Karpas-422 (cell line): Measurements from ENCODE around the gene RPAIN. TPM values are rescaled to one million over a fixed set of nuclear protein-coding genes. Genes with fewer than 3 reads are reported as not detected.
"Not testable (repeated sequence)": the region's sequence is repeated elsewhere in the genome, so short reads cannot be mapped to it uniquely, and the experiment has no call there.

ENCODE experiments used
- DNase-seq: peaks from one replicate; pipeline ENCODE4 v3.0.0-alpha.2; 2015
- H2AFZ ChIP-seq: fragments of 200-600 bp; sonication (generic); 2 replicates; pipeline ENCODE4 v1.6.1; 2014; ENCODE audit warnings: antibody characterized with exemption, low read length, mixed read lengths
- H3K27ac ChIP-seq: fragments of 200-600 bp; sonication (generic); 2 replicates; pipeline ENCODE4 v1.5.1; 2014; ENCODE audit warnings: mild to moderate bottlenecking, low read length, moderate library complexity
- H3K27me3 ChIP-seq: fragments of 200-600 bp; sonication (generic); 2 replicates; pipeline ENCODE4 v1.6.1; 2014; ENCODE audit warnings: low read length, mixed read lengths
- H3K36me3 ChIP-seq: fragments of 200-600 bp; sonication (generic); 2 replicates; pipeline ENCODE4 v1.6.1; 2014; ENCODE audit warnings: low read length, mixed read lengths; ENCODE audit not compliant: insufficient read depth
- H3K4me1 ChIP-seq: fragments of 200-600 bp; sonication (generic); 2 replicates; pipeline ENCODE4 v1.6.1; 2014; ENCODE audit warnings: mild to moderate bottlenecking, low read length, mixed read lengths
- H3K4me2 ChIP-seq: fragments of 200-600 bp; sonication (generic); 2 replicates; pipeline ENCODE4 v1.6.1; 2014; ENCODE audit warnings: low read length, low read depth, mild to moderate bottlenecking; ENCODE audit not compliant: poor library complexity, severe bottlenecking
- H3K4me3 ChIP-seq: fragments of 200-600 bp; sonication (generic); 2 replicates; pipeline ENCODE4 v1.5.1; 2014; ENCODE audit warnings: mild to moderate bottlenecking, antibody characterized with exemption, low read length, mixed read lengths
- H3K79me2 ChIP-seq: fragments of 200-600 bp; sonication (generic); 2 replicates; pipeline ENCODE4 v1.6.1; 2014; ENCODE audit warnings: mild to moderate bottlenecking, low read length, mixed read lengths
- H3K9ac ChIP-seq: fragments of 200-600 bp; sonication (generic); 2 replicates; pipeline ENCODE4 v1.6.0; 2014; ENCODE audit warnings: low read length
- H3K9me2 ChIP-seq: fragments of 200-600 bp; sonication (generic), shearing (Covaris generic); replicated peaks from 2 replicates; pipeline ENCODE4 v1.6.0; 2014; ENCODE audit warnings: mild to moderate bottlenecking, low read length, moderate library complexity; ENCODE audit not compliant: insufficient read depth
- H3K9me3 ChIP-seq: fragments of 300-700, 200-600 bp; sonication (generic); 2 replicates; pipeline ENCODE4 v1.6.1; 2014; ENCODE audit warnings: low read length, mixed read lengths
- H4K20me1 ChIP-seq: fragments of 200-600 bp; sonication (generic); 2 replicates; pipeline ENCODE4 v1.6.1; 2014; ENCODE audit warnings: mild to moderate bottlenecking, antibody characterized with exemption, low read length, low read depth; ENCODE audit not compliant: insufficient read depth
- total RNA-seq: library from RNA; depleted of rRNA; stranded (reverse); fragments of >200 nt; shearing (Covaris generic); gene quantifications from 2 replicates; pipeline ENCODE4 v1.2.3, GENCODE V29; 2014; ENCODE audit warnings: low replicate concordance

The RPAIN gene
- total RNA-seq, 1 experiment from 2014 or later, result 67.5 TPM

DNA sequence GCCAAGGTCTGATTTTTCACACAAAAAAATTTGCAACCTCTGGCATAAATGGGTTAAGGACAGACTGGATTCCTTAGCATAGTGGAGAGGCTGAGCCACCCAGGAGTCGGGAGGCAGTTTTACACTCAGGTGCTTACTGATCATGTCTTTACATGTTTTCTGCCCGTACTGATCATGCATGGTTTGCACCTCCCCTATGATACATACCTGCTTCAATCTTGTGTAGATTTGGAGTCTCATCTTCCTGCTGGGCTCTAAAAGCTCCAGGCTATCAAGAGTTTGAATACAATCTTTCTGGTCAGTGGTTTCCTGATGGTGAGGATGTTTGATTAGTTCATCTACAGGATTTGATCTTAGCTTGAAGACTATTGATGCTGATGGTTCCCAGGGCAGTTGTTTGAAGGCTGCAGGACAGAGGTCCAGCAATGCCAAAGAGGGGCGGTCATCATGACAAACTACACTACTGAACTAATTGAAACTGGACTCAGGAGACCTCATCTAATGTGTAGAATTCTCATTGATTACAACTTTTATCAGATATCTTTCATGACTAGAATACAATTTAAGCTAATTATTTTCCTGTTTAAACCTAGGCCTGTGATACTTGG, 12.1 kb downstream of the RPAIN start:
- no peak overlapping the region for H3K4me2 ChIP-seq
- H3K9ac ChIP-seq, result no peak overlapping the region
- no peak overlapping the region for H3K4me3 ChIP-seq
- peak; percentile 46 for DNase-seq
- H3K9me2 ChIP-seq, result no peaks in the 10 kb centered on the region
- H3K27ac ChIP-seq, result no peak overlapping the region
- H3K9me3 ChIP-seq, result no peaks in the 10 kb centered on the region
- peaks cover 49% of the 10 kb centered on the region for H3K36me3 ChIP-seq
- H2AFZ ChIP-seq, result no peak overlapping the region
- peaks cover 13% of the 10 kb centered on the region for H4K20me1 ChIP-seq
- H3K79me2 ChIP-seq, result peaks cover 21% of the 10 kb centered on the region
- peaks cover 10% of the 10 kb centered on the region for H3K4me1 ChIP-seq
- H3K27me3 ChIP-seq, result no peaks in the 10 kb centered on the region

DNA sequence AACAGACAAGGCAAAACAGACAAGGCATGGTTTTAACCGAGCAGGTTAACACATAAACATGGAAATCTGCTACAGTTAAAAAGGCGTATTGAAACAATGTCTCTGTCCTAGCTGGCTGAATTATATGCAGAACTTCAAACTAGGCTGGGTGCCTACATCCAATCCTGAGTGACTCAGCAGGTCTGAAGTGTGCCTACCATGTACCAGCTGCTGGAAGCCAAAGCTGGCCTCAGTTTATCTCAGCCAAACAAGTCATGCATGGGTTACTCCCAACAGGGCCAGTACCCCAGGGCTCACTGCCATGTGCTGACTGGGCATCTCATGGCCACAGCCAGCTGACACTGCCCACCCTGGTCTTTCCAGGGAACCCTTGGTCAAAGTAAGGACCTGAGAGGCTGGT, 15.0 kb downstream of the RPAIN start:
- no peaks in the 10 kb centered on the region for H3K9me2 ChIP-seq
- H3K4me2 ChIP-seq, result no peak overlapping the region

DNA sequence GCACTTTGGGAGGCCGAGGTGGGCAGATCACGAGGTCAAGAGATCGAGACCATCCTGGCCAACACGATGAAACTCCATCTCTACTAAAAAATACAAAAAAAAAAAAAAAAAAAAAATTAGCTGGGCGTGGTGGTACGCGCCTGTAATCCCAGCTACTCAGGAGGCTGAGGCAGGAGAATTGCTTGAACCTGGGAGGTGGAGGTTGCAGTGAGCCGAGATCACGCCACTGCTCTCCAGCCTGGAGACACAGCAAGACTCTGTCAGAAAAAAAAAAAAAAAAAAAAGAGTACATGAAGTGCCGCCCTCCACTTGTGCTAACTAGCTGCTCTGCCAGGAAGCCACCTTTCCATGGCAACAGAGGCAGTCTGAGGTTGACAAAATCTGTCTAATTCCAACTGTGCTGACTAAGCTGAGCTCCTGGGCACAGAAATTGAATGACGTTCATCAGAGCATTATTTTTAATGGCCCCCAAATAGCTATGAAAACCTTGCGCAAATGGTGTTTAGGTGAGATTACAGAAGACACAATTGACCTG, 15.9 kb downstream of the RPAIN start:
- Histone ChIP-seq H4K20me1 (peaks cover 13% of the 10 kb centered on the region), H3K4me1 (peaks cover 33% of the 10 kb centered on the region), H3K4me2 (peak overlapping the region; percentile 93), H3K36me3 (peaks cover 53% of the 10 kb centered on the region), H3K79me2 (peaks cover 40% of the 10 kb centered on the region)
- H3K9me3 ChIP-seq, H3K27ac ChIP-seq, H3K27me3 ChIP-seq, H3K4me3 ChIP-seq, H3K9me2 ChIP-seq, H2AFZ ChIP-seq, H3K9ac ChIP-seq: not testable (repeated sequence)
- peak; percentile 41 for DNase-seq

More for the DNA sequence above, 15.0 kb downstream of the RPAIN start:
- H3K79me2 ChIP-seq, result peaks cover 40% of the 10 kb centered on the region
- peaks cover 13% of the 10 kb centered on the region for H4K20me1 ChIP-seq
- no peaks in the 10 kb centered on the region for H3K27me3 ChIP-seq
- peaks cover 28% of the 10 kb centered on the region for H3K4me1 ChIP-seq
- H3K27ac ChIP-seq, result no peak overlapping the region
- H3K9ac ChIP-seq, result no peak overlapping the region
- peaks cover 53% of the 10 kb centered on the region for H3K36me3 ChIP-seq
- no peak for DNase-seq
- no peak overlapping the region for H3K4me3 ChIP-seq
- H2AFZ ChIP-seq, result no peak overlapping the region
- no peaks in the 10 kb centered on the region for H3K9me3 ChIP-seq

DNA sequence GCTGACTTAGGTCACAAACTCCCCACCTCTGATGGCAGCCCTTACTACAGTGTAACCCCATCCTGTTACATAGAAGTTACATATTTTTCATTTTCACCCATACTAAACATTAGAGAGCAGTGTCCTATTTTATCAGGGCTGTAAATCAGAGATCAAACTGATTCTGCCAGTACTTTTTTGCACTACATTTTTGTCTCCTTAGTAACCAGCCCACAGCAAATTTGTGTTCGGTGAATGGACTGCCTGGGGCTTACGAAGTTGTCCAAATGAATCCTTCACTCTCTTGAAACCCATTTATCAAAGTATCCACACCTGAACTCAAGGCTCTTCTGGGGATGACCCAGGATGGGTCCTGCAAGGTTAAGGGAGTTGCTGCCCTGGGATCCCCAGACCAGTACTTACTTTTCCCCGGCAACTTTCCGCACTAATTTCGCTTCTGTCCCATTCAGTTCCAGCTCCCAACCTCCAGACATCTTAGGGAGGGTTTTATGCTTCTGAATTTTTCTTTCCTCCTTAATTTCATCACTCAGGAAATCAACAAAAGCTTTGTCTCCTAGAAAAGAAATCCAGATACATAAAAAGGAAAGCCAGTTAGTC, 17.8 kb downstream of the RPAIN start:
- H3K27ac ChIP-seq, result peak overlapping the region; percentile 67
- no peaks in the 10 kb centered on the region for H3K9me2 ChIP-seq
- H3K9ac ChIP-seq, result peak overlapping the region; percentile 88
- peaks cover 13% of the 10 kb centered on the region for H4K20me1 ChIP-seq
- no peaks in the 10 kb centered on the region for H3K9me3 ChIP-seq
- H3K27me3 ChIP-seq, result no peaks in the 10 kb centered on the region
- no peak overlapping the region for H2AFZ ChIP-seq
- H3K36me3 ChIP-seq, result peaks cover 51% of the 10 kb centered on the region
- H3K4me3 ChIP-seq, result peak overlapping the region; percentile 82
- peaks cover 46% of the 10 kb centered on the region for H3K79me2 ChIP-seq
- peak overlapping the region; percentile 93 for H3K4me2 ChIP-seq
- DNase-seq, result peak; percentile 41
- peaks cover 33% of the 10 kb centered on the region for H3K4me1 ChIP-seq

DNA sequence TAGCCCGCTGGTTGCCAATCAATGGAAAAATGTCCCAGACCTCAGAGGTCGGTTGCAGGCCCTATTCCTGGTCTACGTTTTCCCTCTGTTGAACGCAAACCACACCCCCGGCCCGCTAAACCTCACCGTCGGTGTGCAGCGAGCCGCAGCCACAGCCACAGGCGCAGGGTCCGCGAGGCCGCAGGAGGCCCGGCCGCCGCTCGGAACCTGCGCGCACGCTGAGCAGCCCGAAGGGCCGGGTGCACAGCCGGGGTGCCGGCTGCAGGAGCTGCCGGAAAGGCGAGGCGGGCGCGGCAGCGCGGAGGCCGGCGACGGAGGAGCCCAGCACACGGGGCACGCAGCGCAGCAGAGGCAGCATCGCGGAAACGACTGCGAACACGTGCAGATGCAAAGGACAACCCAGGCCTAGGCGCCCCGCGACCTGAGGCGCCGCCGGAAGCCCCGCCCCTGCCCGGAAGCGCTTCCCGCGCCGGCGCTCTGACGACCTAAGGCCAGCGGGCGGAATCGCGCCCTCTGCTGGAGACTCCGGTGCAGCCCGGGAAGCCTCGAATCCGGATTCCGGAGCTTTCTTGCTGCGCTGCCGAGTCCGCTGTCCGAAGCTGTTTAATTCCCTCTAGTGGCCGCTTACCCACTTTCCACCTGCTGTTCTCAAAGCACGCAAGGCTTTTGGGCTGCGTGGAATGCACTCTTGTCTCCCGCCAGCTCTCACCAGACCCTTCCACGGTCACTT, 18.9 kb downstream of the RPAIN start, which contains the start of gene C1QBP:
C1QBP (minus strand) TSS at position 440 of the 730 bp plus-strand sequence; CDS start at position 358, 82 bp downstream.
- H3K4me1 ChIP-seq, result peaks cover 33% of the 10 kb centered on the region
- no peaks in the 10 kb centered on the region for H3K9me2 ChIP-seq
- no peak within 1 kb of the TSS for H2AFZ ChIP-seq
- H4K20me1 ChIP-seq, result peaks cover 9% of the 10 kb centered on the region
- no peaks in the 10 kb centered on the region for H3K27me3 ChIP-seq
- H3K4me2 ChIP-seq, result peak within 1 kb of the TSS; percentile 93
- DNase-seq, result peak; percentile 98
- H3K9me3 ChIP-seq, result no peaks in the 10 kb centered on the region
- peaks cover 49% of the 10 kb centered on the region for H3K36me3 ChIP-seq
- H3K4me3 ChIP-seq, result peak within 1 kb of the TSS; percentile 82
- H3K27ac ChIP-seq, result peak within 1 kb of the TSS; percentile 67
- H3K9ac ChIP-seq, result peak within 1 kb of the TSS; percentile 88
- peaks cover 53% of the 10 kb centered on the region for H3K79me2 ChIP-seq

DNA sequence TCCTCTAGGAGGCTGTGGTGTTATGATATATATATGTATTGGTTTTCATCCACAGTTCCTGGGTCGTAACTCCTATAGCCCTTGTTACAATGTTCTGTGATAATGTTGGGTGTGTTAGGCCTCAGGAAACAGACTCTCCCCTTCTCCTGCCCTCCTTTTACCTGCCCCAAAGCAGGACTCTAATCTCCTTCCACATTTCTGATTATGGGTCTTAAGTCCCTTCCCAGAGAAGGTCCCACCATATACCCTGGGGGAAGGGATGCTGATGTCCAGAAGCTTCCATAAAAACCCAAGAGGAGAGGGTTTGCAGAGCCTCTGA, 19.4 kb downstream of the RPAIN start:
- Histone ChIP-seq H2AFZ (no peak overlapping the region), H3K27me3 (no peaks in the 10 kb centered on the region), H3K4me1 (peaks cover 33% of the 10 kb centered on the region), H4K20me1 (peaks cover 9% of the 10 kb centered on the region), H3K9me3 (no peaks in the 10 kb centered on the region), H3K9me2 (no peaks in the 10 kb centered on the region), H3K36me3 (peaks cover 50% of the 10 kb centered on the region), H3K27ac (peak overlapping the region; percentile 58), H3K79me2 (peaks cover 56% of the 10 kb centered on the region), H3K4me3 (peak overlapping the region; percentile 82; the same call in 1 of the 2 replicates), H3K9ac (peak overlapping the region; percentile 59), H3K4me2 (peak overlapping the region; percentile 68)
- no peak for DNase-seq

DNA sequence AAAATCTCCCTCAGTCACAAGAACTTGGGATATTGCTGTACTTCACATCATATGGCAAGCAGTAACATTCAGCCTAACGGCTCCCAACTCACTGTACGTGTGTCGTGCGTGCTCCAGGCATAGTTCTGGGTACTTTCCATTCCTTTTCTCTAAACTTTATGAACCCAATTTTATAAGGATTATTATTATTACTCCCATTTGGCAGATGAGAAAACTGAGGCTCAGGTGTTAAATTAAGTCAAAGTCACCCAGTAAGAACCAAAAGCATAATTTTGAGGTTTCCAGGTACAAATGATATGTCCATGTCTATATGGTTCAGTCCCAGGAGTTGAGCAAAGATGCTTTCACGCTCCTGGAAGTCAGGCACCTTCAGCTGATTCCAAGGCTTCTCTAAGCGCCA, 23.7 kb downstream of the RPAIN start:
- Histone ChIP-seq H3K79me2 (peaks cover 32% of the 10 kb centered on the region), H3K27me3 (no peaks in the 10 kb centered on the region), H4K20me1 (no peaks in the 10 kb centered on the region), H3K9ac (no peak overlapping the region), H3K9me2 (no peaks in the 10 kb centered on the region), H3K36me3 (peaks cover 31% of the 10 kb centered on the region; the same call in 1 of the 2 replicates), H2AFZ (no peak overlapping the region), H3K27ac (no peak overlapping the region), H3K4me2 (no peak overlapping the region), H3K9me3 (no peaks in the 10 kb centered on the region), H3K4me3 (no peak overlapping the region), H3K4me1 (peaks cover 14% of the 10 kb centered on the region)
- DNase-seq, result peak; percentile 2

DNA sequence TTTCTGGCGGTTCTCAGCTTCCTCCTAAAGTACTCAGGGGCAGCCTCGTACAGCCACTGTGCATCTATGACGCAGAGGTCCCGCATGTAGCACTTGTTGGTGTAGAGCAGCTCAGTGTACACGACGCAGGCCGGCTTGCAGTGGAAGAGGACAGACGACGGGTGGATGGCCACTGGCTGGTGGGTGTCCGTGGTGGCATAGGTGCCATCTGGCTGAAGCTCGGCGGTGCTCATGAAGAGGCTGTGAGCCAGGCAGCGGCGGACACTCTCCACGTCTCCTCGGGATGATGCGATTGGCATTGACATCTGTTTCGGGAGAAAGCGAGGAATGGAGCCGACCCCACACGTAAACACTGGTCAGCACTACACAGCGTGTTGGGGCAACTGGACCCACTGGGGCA, 24.2 kb downstream of the RPAIN start:
- peaks cover 33% of the 10 kb centered on the region; the same call in 1 of the 2 replicates for H3K36me3 ChIP-seq

More for the DNA sequence above, 24.2 kb downstream of the RPAIN start:
- no peaks in the 10 kb centered on the region for H3K9me2 ChIP-seq
- H3K4me3 ChIP-seq, result no peak overlapping the region
- H3K27ac ChIP-seq, result no peak overlapping the region
- peaks cover 32% of the 10 kb centered on the region for H3K79me2 ChIP-seq
- H3K9ac ChIP-seq, result no peak overlapping the region
- H3K27me3 ChIP-seq, result no peaks in the 10 kb centered on the region
- no peak overlapping the region for H3K4me2 ChIP-seq
- DNase-seq, result peak; percentile 29
- peaks cover 13% of the 10 kb centered on the region for H3K4me1 ChIP-seq
- no peaks in the 10 kb centered on the region for H3K9me3 ChIP-seq
- H2AFZ ChIP-seq, result no peak overlapping the region
- H4K20me1 ChIP-seq, result no peaks in the 10 kb centered on the region
